Renal pelvis (tissue), 4 donors: ENCODE measurements around the gene MARS2. TPM values are rescaled to one million over a fixed set of nuclear protein-coding genes. Genes with fewer than 3 reads are reported as not detected.
A peak's percentile ranks its signal among the peaks of the same experiment; 100 is the strongest.
"Not testable (repeated sequence)": the region's sequence is repeated elsewhere in the genome, so short reads cannot be mapped to it uniquely, and the experiment has no call there.

Experiments
- DNase-seq: peaks from one replicate; pipeline ENCODE4 v3.0.0-alpha.2; 2013
- polyA plus RNA-seq, 3 donors: library from polyadenylated mRNA; unstranded; fragments of 120-200 nt; gene quantifications; one replicate each; pipeline ENCODE4 v1.2.1, GENCODE V29; 2013; ENCODE audit not compliant: insufficient read length in 3 of 3

MARS2 gene
- polyA plus RNA-seq, 3 donors, result 7.6 to 8.7 (median 8.2) TPM

GRCh38 chr2:197700960-197701359 lies 4.2 kb upstream of the MARS2 start:
- DNase-seq, result no peak

- no peak for DNase-seq
Measured at GRCh38 chr2:197704434-197705120, 592 bp upstream of the MARS2 start.

GRCh38 chr2:197705912-197706838 lies 1.0 kb downstream of the MARS2 start:
- no peak for DNase-seq

GRCh38 chr2:197706839-197707207 lies 1.7 kb downstream of the MARS2 start:
- DNase-seq, result no peak

- DNase-seq, result peak; percentile 28
Measured at GRCh38 chr2:197707316-197708213, 2.4 kb downstream of the MARS2 start.

GRCh38 chr2:197708331-197708730 lies 3.2 kb downstream of the MARS2 start:
- DNase-seq, result no peak

- not testable (repeated sequence) for DNase-seq
Measured at GRCh38 chr2:197709140-197709539, 4.0 kb downstream of the MARS2 start.

GRCh38 chr2:197710424-197711042 lies 5.4 kb downstream of the MARS2 start:
- no peak for DNase-seq

GRCh38 chr2:197711578-197711977 lies 6.4 kb downstream of the MARS2 start:
- DNase-seq, result no peak

- no peak for DNase-seq
Measured at GRCh38 chr2:197713271-197713670, 8.1 kb downstream of the MARS2 start.

- DNase-seq, result no peak
Measured at GRCh38 chr2:197717863-197718262, 12.7 kb downstream of the MARS2 start.

- no peak for DNase-seq
Measured at GRCh38 chr2:197727011-197727410, 21.8 kb downstream of the MARS2 start.

GRCh38 chr2:197728555-197729544 lies 23.7 kb downstream of the MARS2 start:
- DNase-seq, result not testable (repeated sequence)

GRCh38 chr2:197740200-197740599 lies 35.0 kb downstream of the MARS2 start:
- DNase-seq, result no peak

Other genes with a start within 250 kb of the MARS2 start
- gene HSPD1, start 205.5 kb upstream of the MARS2 start, polyA plus RNA-seq, result 100 to 1,000 TPM; 575 to 646 (median 605) TPM
- gene HSPE1, start 205.0 kb upstream of the MARS2 start, polyA plus RNA-seq, result 100 to 1,000 TPM; 211 to 309 (median 242) TPM
- 10 to 100 TPM; 37.9 to 46.9 (median 38.1) TPM for gene MOB4, start 189.3 kb upstream of the MARS2 start, polyA plus RNA-seq
- 10 to 100 TPM; 14.5 to 18.3 (median 16.3) TPM for gene RFTN2, start 29.8 kb upstream of the MARS2 start, polyA plus RNA-seq
- gene BOLL, start 80.0 kb downstream of the MARS2 start, polyA plus RNA-seq, result not detected
- 10 to 100 TPM; 13.9 to 16.6 (median 14.2) TPM for gene PLCL1, start 99.2 kb downstream of the MARS2 start, polyA plus RNA-seq